Stimulated activated CD8-positive, alpha-beta memory T cell treated with anti-CD3 and anti-CD28 coated beads, Interleukin-4, amount 100 ng/mL, for 1 hour (primary cell): ENCODE results near the gene TMEM47.

Experiments
- DNase-seq, 2 donors: peaks; one replicate each; pipeline ENCODE4 v3.0.0-alpha.2; 2020; ENCODE audit warnings: low read depth in 2 of 2, low spot score in 1 of 2

The TMEM47 gene

GRCh38 chrX:34656842-34657725 lies at the start of gene TMEM47:
TSS of gene TMEM47 (minus strand) at chrX:34657285. CDS start at chrX:34657029, 256 bp downstream.
- no peak for DNase-seq

- DNase-seq = no peak
These were observed 30.0 kb upstream of the TMEM47 start for GRCh38 chrX:34687095-34687494.

GRCh38 chrX:34659575-34659974 lies 2.5 kb upstream of the TMEM47 start:
- no peak for DNase-seq

GRCh38 chrX:34658326-34658725 lies 1.2 kb upstream of the TMEM47 start:
- no peak for DNase-seq

- no peak for DNase-seq
These were observed 613 bp upstream of the TMEM47 start for GRCh38 chrX:34657726-34658070.

GRCh38 chrX:34656467-34656841 lies 631 bp downstream of the TMEM47 start:
- no peak for DNase-seq

GRCh38 chrX:34655501-34656455 lies 1.3 kb downstream of the TMEM47 start:
- DNase-seq = no peak

- DNase-seq = no peak
These were observed 2.2 kb downstream of the TMEM47 start for GRCh38 chrX:34654696-34655490.

GRCh38 chrX:34653811-34654210 lies 3.3 kb downstream of the TMEM47 start:
- DNase-seq = no peak

- DNase-seq = no peak
These were observed 14.2 kb downstream of the TMEM47 start for GRCh38 chrX:34642849-34643248.

GRCh38 chrX:34638116-34638515 lies 19.0 kb downstream of the TMEM47 start:
- DNase-seq = no peak

GRCh38 chrX:34634349-34634748 lies 22.7 kb downstream of the TMEM47 start:
- no peak for DNase-seq

- no peak for DNase-seq
These were observed 24.7 kb downstream of the TMEM47 start for GRCh38 chrX:34632384-34632783.

GRCh38 chrX:34631479-34632220 lies 25.4 kb downstream of the TMEM47 start:
- no peak for DNase-seq

GRCh38 chrX:34629572-34629971 lies 27.5 kb downstream of the TMEM47 start:
- no peak for DNase-seq

GRCh38 chrX:34624416-34624815 lies 32.7 kb downstream of the TMEM47 start:
- no peak for DNase-seq

GRCh38 chrX:34619920-34620319 lies 37.2 kb downstream of the TMEM47 start:
- no peak for DNase-seq

- DNase-seq = no peak
These were observed 45.0 kb downstream of the TMEM47 start for GRCh38 chrX:34612036-34612435.

GRCh38 chrX:34598362-34598761 lies 58.7 kb downstream of the TMEM47 start:
- no peak for DNase-seq

GRCh38 chrX:34586936-34587335 lies 70.1 kb downstream of the TMEM47 start:
- DNase-seq = no peak
